Measurements from ENCODE around the gene DSC1.

DNA sequence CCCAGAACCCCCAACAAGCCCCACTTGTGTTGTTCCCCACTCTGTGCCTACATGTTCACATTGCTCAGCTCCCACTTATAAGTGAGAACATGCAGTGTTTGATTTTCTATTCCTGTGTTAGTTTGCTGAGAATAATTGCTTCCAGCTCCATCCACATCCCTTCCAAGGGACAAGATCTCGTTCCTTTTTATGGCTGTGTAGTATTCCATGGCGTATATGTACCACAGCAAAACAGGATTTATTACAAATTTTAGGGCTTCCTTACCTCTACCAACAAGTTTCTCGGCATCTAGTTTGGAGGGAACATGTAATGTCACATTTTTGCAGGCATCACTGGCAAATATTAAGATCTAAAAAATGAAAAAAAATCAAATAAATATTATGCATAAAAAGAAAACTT, 69.4 kb downstream of the DSC1 start:
- TF ChIP-seq, protein P1, sequence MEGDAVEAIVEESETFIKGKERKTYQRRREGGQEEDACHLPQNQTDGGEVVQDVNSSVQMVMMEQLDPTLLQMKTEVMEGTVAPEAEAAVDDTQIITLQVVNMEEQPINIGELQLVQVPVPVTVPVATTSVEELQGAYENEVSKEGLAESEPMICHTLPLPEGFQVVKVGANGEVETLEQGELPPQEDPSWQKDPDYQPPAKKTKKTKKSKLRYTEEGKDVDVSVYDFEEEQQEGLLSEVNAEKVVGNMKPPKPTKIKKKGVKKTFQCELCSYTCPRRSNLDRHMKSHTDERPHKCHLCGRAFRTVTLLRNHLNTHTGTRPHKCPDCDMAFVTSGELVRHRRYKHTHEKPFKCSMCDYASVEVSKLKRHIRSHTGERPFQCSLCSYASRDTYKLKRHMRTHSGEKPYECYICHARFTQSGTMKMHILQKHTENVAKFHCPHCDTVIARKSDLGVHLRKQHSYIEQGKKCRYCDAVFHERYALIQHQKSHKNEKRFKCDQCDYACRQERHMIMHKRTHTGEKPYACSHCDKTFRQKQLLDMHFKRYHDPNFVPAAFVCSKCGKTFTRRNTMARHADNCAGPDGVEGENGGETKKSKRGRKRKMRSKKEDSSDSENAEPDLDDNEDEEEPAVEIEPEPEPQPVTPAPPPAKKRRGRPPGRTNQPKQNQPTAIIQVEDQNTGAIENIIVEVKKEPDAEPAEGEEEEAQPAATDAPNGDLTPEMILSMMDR (IDR thresholded peaks at IDR 0.05): no peak
- no peak for TF ChIP-seq POLR2A (IDR thresholded peaks at IDR 0.05)
